ENCODE measurements around the gene RDM1. TPM values are rescaled to one million over a fixed set of nuclear protein-coding genes. Genes with fewer than 3 reads are reported as not detected.

The RDM1 gene
- total RNA-seq, 1 donor from 2014 or later = 0.41 TPM

DNA sequence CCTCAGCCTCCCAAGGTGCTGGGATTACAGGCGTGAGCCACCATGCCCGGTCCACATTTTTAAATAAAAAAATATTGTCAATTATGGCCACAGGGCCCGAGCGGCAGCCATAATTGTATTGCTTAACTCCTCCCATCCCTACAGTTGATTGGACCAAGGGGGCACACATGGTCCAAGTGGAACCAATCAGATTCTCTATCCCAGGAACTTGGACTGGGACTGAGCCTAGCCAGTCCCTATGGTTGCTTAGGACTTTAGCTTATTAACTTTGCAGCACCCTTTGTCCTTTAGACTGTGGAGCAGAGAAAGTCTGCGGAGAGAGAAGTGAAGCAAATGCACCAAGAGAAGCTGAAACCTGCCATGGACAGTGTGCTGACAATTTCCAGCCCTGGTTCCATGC lies 5.5 kb upstream of the RDM1 start:
- no peak for DNase-seq (ENCODE audit: low spot score in 2 of 2)
- no peak for FAIRE-seq

DNA sequence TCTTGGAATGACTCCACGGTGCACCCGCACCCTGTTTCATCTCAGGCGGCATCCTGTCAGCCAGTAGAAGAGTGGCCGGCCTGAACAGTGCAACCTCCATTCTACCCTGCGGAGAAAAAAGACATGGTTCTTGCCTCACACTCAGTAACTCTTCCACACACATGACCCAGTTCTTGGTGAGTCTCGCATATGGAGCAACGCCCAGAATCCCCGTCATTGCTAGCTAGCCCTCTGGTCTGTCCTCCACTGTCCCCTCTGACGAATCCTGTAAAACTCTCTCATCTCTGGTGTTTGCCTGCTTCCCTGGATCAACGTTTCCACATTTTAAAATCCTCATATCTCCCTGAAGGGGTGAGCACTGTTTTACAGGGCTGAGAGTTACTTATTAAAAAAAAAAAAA lies 4.2 kb upstream of the RDM1 start:
- DNase-seq (ENCODE audit: low spot score in 2 of 2) = no peak
- FAIRE-seq = no peak

DNA sequence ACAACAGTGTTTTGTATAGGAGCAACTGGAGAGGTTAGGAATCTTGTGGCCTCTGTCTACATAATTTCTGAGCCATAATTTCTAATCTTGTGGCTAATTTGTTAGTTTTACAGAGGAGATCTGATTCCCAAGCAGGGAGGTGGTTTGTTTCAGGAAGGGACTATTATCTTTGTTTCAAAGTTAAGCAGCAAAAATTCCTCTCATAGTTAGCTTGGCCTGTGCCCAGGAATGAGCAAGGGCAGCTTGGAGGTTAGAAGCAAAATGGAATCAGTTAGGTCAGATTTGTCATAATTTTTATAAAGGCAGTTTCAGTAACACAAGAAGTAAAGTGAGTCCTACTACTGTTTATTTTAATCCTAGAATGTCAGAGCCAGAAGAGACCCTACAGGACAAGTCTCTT lies 2.0 kb upstream of the RDM1 start:
- FAIRE-seq (no peak), DNase-seq (ENCODE audit: low spot score in 2 of 2) (no peak)

DNA sequence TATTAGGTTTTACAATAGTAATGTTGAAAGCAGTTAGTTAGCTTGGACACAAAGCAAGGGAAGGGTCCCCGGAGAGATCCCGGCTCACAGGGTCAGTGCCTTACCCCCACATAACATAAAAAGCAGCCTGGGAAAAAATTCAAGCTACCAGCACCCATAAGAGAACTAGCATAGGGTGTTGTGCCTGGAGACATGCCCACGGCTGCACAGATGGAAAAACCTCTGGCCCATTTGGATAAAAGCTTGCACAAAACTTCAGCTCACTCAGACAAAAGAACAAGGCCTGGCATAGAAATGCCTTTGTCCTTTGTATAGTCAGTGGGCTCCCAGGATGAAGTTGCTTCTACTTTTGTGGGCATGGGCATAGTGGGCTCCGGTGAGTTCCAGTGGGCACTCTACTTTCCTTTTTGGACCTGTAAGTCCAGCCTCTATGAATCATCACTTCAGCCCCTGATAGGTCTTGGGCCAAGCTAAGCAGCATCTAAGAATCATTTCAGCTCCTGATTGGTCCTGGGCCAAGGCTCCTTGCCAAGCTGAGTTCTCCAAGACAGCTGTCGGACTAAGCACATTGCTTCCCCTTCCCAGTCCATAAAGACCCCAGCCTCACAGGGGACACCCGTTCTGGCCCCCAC lies 1.3 kb upstream of the RDM1 start:
- FAIRE-seq = no peak
- no peak for DNase-seq (ENCODE audit: low spot score in 2 of 2)

DNA sequence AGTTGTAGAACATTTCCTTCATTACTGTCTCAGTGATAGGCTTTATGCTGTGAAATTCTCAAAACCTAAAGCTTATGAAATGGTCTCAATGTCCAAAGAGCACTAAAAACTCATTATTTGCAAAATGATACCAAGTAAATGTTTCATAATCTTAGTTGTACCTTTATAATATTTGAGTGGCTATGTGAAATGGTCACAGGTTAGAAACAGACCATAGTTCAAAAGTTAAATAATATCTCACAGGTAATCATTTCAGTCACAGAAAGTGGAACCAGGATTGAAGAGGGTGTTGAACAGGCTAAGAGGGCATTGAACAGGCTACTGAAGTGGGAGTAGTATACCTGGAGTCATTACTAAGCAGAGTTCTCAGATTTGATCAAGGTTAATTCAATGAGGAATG lies 2.9 kb downstream of the RDM1 start:
- FAIRE-seq (no peak), DNase-seq (ENCODE audit: low spot score in 2 of 2) (no peak)

DNA sequence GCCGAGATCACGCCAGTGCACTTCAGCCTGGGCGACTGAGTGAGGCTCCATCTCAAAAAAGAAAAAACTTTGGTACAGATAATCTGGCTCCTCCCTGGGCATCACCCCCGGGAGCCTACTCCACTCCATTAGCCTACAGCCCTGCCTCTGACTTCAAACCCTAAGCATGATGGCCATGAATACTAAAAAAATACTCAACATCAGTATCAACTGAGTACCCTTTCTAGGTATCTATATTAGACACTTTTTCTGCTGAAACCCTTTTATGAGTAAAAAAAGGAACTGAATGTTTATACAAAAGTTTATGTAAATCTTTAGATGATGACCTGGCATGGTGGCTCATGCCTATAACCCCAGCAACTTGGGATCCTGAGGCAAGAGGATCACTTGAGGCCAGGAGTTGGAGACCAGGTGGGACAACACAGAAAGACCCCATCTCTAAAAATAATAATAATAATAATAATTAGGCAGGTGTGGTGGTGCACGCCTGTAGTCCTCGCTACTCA lies 6.9 kb downstream of the RDM1 start:
- DNase-seq (ENCODE audit: low spot score in 2 of 2) (no peak), FAIRE-seq (no peak)

DNA sequence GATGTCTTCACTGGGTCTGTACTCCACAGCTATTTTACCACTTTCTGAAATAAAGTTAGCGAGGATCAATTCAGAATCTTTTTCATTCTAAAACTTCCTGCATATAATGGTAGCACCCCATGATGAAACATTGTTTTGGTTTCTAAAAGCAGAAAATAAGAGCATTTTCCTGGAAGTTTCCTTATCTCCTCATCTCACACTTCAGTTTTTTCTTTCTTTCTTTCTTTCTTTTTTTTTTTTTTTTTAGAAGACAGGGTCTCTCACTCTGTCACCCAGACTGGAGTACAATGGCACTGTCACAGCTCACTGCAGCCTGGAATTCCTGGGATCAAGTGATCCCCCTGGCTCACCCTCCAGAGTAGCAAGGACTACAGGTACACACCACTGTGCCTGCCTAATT lies 10.3 kb downstream of the RDM1 start:
- DNase-seq (ENCODE audit: low spot score in 2 of 2) (no peak), FAIRE-seq (no peak)

DNA sequence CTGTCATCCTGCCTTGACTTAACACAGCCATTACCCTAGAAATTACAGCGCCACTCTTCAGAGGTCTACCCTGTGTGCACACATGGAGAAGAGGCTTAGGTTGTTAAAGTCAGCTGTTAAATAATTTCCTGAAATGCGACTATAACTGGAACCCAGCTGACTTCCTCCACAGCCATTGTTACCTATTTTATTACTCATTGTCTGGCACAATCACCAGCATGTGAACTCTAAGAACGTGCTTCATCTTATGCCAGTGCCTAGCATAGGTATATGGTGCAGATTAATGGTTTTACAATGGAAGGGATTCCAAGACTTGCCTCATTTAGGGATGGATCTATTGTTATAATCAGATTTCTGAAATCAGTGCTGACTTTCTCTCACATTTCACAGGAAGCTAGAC lies 11.9 kb downstream of the RDM1 start:
- DNase-seq (ENCODE audit: low spot score in 2 of 2) = no peak
- no peak for FAIRE-seq

DNA sequence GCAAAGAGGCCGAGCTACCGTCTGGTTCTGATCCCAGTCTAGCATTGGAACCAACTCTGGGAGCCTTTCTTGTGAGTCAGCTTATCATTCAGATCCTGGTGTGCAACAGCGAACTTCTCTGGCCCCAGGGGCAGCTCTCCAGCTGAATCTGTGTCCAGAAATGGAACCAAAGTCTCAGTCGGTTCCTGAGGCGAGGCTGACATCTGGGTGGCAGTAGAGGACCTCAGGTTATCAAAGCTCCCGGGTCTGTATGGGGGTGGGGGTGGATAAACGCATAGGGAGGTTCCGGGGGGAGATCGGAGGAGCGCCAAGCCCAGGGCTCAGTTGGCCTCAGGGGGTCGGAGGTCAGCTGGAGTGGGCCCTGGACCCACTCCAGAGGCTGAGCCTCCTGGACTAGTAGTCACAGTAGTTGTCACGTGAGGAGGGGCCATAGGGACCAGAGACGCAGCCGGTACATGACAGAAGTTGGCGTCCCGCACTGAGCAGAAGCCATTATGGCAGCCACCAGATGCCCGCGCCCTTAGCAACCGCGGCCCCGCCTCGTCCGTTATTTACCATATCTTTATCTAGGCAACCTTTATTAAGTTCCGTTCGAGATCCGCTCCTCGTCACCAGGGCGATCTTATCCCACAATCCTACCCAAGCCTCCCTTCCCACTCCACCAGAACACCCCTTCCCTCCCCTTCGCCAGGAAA lies 12.9 kb downstream of the RDM1 start:
- FAIRE-seq (no peak), DNase-seq (ENCODE audit: low spot score in 2 of 2) (no peak)

DNA sequence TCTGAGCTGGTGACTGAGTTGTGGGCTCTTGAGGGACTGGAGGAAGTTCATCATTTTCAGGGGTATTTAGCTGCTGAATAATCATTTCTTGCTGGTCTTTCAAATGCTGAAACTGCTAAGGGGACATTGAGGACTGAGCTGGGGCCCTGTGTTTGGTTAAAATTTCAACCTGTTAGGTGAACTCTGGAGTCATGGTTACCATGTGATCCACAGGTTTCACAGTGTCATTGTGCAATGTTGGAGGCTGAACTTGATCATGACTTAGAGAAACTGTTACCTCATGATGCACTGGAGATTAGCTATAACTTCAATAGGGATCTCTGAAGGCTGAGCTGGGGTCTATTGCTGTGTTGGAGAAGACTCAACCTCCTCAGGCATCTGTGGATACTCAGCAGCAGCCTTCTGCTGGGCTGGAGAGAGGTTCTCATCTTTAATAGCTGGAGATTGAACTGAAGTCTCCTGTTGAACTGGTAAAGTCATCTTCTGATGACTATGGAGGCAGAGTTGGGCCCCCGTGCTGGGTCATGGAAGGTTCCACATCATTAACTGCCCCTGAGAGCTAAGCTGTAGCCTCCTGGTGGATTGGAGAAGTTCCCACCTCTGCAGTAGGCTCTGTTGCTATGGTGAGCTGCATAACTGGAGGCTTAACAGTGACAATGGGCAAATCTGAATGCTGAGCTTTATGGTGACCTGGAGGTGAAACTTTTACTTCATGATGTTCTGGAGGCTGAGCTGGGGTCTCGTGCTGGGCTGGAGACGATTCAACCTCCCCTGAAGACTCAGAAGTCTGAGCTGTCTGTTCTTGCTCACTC lies 15.2 kb downstream of the RDM1 start:
- FAIRE-seq (no peak), DNase-seq (ENCODE audit: low spot score in 2 of 2) (no peak)

DNA sequence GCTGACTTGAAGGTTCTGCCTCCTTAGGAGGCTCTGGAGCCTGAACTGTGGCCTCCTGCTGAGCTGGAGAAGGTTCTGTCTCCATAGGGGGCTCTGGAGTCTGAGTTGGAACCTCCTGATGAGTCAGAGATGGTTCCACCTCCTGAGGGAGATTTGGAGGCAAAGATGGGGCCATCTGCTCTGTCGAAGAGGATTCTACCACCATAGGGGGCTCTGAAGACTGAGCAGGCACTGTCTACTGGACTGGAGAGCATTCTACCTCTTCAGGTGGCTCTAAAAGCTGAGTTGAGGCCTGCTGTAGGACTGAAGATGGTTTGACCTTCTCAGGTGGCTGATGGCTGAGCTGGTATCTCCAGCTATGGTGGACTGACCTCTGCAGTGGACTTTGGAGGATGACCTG lies 16.2 kb downstream of the RDM1 start:
- no peak for FAIRE-seq
- DNase-seq (ENCODE audit: low spot score in 2 of 2) = no peak

DNA sequence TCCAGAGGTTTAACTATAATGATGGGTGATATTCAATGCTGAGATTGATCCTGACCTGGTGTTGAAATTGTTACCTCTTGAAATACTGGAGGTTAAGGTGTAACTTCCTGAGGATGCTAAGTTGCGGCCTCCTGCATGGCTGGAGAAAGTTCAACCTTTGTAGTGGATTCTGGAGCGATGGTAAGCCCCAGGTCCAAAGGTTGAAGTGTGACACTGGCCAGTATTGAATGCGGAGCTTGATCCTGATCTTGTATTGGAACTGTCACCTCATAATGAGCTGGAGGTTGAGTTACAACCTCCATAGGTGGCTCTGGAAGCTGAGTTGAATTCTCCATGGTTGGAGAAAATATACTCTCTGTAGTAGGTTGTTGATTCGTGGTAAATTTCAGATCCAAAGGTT lies 17.0 kb downstream of the RDM1 start:
- DNase-seq (ENCODE audit: low spot score in 2 of 2) (no peak), FAIRE-seq (no peak)

DNA sequence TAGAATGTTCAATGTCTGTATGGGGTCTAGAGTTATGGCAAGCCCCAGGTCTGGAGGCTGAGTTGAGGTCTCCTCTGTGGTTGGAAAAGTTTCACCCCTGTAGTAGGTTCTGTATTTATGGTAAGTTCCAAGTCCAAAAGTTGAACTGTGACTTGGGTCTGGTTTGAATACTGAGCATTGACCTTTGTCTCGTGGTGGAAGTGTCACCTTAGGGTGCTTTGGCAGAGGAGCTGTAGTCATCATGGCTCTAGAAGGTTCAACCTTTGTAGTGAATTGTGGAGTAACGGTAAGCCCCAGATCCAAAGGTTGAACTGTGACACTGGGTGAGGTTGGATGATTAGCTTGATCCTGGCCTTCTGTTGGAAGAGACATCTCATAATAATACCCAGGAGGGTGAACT lies 17.6 kb downstream of the RDM1 start:
- DNase-seq (ENCODE audit: low spot score in 2 of 2) (no peak), FAIRE-seq (no peak)

DNA sequence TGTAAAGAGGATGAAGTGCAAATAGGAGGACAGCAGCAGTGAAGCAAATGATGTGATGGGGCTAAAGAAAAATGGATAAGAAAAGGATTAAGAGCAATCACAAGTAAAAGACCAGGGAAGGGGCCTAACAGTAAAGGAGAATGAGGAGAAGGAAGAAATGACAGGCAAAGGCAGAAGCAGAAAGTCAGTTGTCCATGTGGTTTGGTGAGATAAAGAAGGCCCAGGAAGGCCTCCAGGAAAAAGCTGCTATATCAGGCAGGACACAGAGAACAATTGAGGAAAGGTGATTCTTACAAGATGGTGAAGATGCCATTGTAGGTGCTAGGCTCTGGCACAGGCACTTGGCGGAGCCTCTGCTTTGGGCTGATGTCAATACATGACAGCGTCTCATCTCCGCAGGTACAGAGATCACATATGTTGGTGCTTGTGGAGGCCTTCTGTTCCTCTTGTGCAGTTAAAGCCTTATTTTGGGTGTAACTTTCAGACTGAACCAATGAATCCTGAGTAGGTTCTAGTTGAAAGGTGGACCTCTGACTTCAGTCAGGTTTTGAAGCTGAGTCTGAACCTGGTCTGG lies 18.1 kb downstream of the RDM1 start:
- no peak for DNase-seq (ENCODE audit: low spot score in 2 of 2)
- no peak for FAIRE-seq

DNA sequence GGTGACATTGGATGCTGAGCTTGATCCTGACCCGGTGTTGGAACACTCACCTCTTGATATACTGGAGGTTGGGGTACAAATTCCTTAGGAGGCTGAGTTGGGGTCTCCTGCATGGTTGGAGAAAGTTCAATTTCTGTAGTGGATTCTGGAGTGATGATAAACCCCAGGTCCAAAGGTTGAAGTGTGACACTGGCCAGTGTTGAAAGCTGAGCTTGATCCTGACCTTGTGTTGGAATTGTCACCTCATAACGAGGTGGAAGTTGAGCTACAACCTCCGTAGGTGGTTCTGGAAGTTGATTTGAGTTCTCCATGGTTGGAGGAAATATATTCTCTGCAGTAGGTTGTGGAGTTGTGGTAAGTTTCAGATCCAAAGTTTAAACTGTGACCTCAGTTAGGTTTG lies 21.2 kb downstream of the RDM1 start:
- no peak for FAIRE-seq
- DNase-seq (ENCODE audit: low spot score in 2 of 2) = no peak

DNA sequence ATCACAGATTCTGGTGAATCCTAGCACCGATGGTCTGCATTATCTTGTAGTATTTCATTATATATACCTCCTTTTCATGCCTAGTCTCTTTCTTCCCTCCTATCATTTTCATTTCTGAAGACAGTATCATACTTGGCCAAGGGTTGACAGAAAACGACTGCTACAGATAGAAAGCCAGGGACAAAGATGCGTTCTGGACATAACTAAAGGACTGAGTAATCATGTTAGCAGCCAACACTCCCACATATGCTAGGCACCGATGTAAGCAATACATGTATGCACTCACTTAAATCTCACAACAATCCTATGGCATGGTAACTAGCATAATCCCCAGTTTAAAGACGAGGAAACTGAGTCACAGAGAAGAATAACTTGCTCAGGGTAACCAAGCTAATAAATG lies 22.9 kb downstream of the RDM1 start:
- DNase-seq (ENCODE audit: low spot score in 2 of 2) (no peak), FAIRE-seq (no peak)

DNA sequence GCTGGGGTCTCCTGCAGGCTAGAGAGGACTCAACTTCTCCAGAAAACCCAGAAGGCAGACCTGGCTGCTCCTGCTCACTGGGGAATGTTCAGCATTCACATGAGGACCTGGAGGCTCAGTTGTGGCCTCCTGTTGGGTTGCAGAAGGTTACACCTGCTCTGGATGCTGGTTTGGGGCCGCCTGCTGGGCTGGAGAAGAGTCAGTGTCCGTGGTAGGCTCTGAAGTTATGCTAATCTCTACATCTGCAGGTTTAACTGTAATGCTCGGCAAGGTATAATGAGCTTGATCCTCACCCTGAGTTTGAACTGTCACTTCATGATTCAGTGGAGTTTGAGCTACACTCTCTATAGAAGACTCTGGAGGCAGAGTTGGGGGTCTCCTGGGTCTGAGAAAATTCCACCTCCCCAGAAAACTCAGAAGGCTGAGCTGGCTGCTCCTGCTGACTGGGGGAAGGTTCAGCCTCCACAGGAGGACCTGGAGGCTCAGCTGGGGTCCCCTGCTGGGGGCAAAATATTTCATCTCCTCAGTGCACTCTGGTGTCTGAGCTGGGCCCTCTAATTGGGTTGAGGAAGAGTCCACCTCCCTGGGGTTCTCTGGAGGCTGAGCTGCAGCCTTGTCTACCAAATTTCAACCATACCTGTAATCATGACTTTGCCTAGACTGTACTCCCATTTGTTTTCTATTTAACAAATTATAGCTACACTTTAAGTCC lies 23.5 kb downstream of the RDM1 start:
- no peak for FAIRE-seq
- DNase-seq (ENCODE audit: low spot score in 2 of 2) = no peak

DNA sequence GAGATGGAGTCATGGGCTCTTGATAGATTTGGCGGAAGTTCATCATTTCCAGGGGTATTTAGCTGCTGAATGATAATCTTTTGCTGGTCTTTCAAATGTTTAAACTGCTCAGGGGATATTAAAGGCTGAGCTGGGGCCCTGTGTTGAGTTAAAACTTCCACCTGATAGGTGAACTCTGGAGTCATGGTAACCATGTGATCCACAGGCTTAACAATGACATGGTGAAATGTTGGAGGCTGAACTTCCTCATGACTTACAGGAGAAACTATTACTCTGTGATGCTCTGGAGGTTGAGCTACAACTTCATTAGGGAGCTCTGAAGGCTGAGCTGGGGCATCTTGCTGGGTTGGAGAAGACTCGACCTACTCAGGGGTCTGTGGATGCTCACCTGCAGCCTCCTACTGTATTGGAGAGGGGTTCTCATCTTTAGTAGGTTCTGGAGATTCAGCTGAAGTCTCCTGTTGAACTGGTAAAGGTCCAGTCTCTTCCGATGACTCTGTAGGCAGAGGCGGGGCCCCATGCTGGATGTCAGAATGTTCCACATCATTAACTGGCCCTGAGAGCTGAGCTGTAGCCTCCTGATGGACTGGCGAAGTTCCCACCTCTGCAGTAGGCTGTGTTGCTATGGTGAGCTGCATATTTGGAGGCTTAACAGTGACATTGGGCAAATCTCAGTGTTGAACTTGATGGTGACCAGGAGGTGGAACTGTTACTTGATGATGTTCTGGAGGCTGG lies 24.2 kb downstream of the RDM1 start:
- FAIRE-seq (no peak), DNase-seq (ENCODE audit: low spot score in 2 of 2) (no peak)

DNA sequence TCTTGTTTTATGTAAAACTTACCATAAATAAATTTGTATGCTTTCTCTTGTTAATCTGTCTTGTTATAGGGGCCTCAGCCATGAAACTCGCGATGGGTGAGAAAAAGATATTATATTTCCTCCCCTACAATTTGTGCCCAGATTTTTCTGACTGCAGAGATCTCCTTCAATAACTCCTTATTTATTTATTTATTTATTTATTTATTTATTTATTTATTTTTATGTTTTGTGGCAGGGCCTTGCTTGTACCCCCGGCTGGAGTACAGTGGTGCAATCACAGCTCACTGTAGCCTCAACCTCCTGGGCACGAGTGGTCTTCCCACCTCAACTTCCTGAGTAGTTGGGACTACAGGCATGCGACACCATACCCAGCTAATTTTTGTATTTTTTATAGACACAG lies 27.1 kb downstream of the RDM1 start:
- no peak for DNase-seq (ENCODE audit: low spot score in 2 of 2)
- FAIRE-seq = no peak

DNA sequence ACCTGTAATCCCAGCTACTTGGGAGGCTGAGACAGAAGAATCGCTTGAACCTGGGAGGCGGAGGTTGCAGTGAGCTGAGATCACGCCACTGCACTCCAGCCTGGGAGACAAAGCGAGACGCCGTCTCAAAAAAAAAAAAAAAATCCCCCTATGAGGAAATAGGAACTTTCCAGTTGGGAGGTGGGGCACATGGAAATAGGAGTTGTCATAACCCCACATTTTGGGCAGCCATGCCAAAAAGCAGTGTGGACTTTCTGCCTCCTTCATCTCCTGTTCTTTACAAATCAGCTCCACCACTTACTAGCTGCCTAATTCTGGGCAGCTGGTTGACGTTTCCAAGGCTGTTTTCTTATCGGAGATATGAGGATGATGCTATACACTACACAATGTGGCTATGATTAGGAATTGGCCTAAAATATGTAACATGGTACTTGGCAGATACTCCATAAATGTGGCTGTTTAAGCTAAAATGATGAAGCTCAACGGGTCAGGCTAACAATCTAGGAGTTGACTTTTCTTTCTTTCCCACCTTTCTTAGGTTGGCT lies 28.9 kb downstream of the RDM1 start:
- FAIRE-seq (no peak), DNase-seq (ENCODE audit: low spot score in 2 of 2) (no peak)
